Vagina (tissue), 2 donors: ENCODE data around the gene PPP6R2.

Source experiments
- POLR2AphosphoS5 ChIP-seq, 2 donors: sonication (generic); formaldehyde crosslinking; IDR thresholded peaks; one replicate each; pipeline ENCODE4 v1.9.0; 2017; ENCODE audit warnings: antibody characterized with exemption in 2 of 2, mild to moderate bottlenecking in 2 of 2, low read depth in 1 of 2; ENCODE audit not compliant: insufficient read depth in 1 of 2
- TF ChIP-seq, protein P1 (sequence below), 3 experiments: fragments of 450-650 bp in 2 of 3; fragments of 200-600 bp in 1 of 3; sonication (generic) in 1 of 3; IDR thresholded peaks; one replicate each; pipeline ENCODE4 v1.5.1; 2017 to 2019; ENCODE audit warnings: antibody characterized with exemption in 3 of 3, mild to moderate bottlenecking in 2 of 3, moderate library complexity in 2 of 3

GRCh38 chr22:50473088-50473487, 130.0 kb downstream of the PPP6R2 start:
- TF ChIP-seq, protein P1, sequence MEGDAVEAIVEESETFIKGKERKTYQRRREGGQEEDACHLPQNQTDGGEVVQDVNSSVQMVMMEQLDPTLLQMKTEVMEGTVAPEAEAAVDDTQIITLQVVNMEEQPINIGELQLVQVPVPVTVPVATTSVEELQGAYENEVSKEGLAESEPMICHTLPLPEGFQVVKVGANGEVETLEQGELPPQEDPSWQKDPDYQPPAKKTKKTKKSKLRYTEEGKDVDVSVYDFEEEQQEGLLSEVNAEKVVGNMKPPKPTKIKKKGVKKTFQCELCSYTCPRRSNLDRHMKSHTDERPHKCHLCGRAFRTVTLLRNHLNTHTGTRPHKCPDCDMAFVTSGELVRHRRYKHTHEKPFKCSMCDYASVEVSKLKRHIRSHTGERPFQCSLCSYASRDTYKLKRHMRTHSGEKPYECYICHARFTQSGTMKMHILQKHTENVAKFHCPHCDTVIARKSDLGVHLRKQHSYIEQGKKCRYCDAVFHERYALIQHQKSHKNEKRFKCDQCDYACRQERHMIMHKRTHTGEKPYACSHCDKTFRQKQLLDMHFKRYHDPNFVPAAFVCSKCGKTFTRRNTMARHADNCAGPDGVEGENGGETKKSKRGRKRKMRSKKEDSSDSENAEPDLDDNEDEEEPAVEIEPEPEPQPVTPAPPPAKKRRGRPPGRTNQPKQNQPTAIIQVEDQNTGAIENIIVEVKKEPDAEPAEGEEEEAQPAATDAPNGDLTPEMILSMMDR (IDR thresholded peaks at IDR 0.05): no peak
- no peak for TF ChIP-seq POLR2AphosphoS5 (IDR thresholded peaks at IDR 0.05; ENCODE audit: insufficient read depth in 1 of 2, low read depth in 1 of 2)
